ENCODE results near the gene SIPA1L3. TPM values are rescaled to one million over a fixed set of nuclear protein-coding genes. Genes with fewer than 3 reads are reported as not detected.
A peak's percentile ranks its signal among the peaks of the same experiment; 100 is the strongest.

SIPA1L3 gene
- total and polyA plus RNA-seq, 2 experiments from 2014 or later, result 13.7 to 23.3 TPM

DNA sequence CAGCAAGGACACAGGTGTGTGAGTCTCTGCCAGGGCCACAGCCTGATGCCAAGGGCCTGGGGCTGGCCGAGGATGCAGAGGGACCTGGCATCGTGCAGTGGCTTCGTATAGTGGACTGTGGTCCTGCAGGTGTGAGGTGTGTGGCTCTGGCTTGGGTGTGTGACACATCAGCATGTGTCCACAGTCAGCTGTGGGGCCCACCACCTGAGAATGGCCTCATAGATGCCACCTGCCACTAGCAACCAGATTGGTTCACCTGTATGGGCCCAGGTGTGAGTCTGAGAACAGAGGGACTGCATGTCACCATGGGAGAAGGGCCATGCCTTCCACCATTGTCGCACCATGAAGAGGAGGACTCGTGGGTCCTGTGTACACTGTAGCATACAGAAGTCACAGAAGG, 346.8 kb downstream of the SIPA1L3 start:
- DNase-seq (ENCODE audit: low spot score), result no peak
- TF ChIP-seq, protein P1, sequence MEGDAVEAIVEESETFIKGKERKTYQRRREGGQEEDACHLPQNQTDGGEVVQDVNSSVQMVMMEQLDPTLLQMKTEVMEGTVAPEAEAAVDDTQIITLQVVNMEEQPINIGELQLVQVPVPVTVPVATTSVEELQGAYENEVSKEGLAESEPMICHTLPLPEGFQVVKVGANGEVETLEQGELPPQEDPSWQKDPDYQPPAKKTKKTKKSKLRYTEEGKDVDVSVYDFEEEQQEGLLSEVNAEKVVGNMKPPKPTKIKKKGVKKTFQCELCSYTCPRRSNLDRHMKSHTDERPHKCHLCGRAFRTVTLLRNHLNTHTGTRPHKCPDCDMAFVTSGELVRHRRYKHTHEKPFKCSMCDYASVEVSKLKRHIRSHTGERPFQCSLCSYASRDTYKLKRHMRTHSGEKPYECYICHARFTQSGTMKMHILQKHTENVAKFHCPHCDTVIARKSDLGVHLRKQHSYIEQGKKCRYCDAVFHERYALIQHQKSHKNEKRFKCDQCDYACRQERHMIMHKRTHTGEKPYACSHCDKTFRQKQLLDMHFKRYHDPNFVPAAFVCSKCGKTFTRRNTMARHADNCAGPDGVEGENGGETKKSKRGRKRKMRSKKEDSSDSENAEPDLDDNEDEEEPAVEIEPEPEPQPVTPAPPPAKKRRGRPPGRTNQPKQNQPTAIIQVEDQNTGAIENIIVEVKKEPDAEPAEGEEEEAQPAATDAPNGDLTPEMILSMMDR (IDR thresholded peaks at IDR 0.05; ENCODE audit: poor library complexity), result no peak
- TF ChIP-seq EZH2 (IDR thresholded peaks at IDR 0.05; ENCODE audit: borderline replicate concordance), result no peak
- TF ChIP-seq EZH2phosphoT487 (IDR thresholded peaks at IDR 0.05; ENCODE audit: low read depth, severe bottlenecking, unreplicated experiment), result no peak
- Histone ChIP-seq H3K79me2 (peaks cover 15% of the 10 kb centered on the region), H3K4me3 (no peak overlapping the region), H3K27me3 (no peaks in the 10 kb centered on the region), H3K9me2 (replicated peaks; ENCODE audit: insufficient read depth) (no peaks in the 10 kb centered on the region), H3K4me1 (ENCODE audit: insufficient read depth) (peaks cover 56% of the 10 kb centered on the region), H4K20me1 (ENCODE audit: insufficient read depth, poor library complexity, severe bottlenecking) (no peaks in the 10 kb centered on the region), H3K9me3 (ENCODE audit: low read depth) (no peaks in the 10 kb centered on the region), H3K27ac (peak overlapping the region; percentile 97), H2AFZ (no peak overlapping the region), H3K4me2 (peak overlapping the region; percentile 71), H3K36me3 (replicated peaks; ENCODE audit: insufficient read depth, low read depth) (no peaks in the 10 kb centered on the region)
- WGBS (ENCODE audit: low lambda C conversion rate, missing lambda C conversion rate), result 93% methylated on average over 5 of the region's 5 CpGs

DNA sequence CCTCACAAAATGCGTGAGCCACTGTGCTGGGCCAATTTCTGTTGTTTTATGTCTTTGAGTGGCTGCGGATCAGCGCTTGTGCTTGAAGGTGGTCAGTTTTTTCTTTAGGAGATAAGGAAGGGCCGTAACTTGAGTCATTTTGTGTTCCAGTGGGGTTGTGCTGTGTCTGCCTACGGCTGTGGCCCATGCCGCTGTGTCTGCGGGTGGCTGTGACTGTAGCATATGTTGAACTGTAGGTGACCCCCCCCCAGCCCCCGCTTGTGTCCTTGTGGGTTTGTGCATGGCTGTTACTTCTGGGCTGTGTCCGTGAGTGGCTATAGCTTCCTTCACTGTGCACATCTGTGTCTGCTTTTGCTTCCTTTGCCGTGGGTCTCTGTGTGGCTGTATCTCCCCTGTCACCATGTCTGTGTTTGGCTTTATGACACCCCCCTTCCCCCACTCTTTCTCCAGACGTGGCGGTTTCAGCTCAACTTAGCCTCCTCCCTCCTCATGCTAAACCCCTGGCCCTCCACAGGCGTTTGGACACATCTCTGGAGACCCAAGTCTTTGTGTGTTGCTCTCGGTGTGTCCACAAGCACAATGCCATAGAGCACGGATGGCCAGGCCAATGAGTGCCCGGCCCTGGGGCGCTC, 348.5 kb downstream of the SIPA1L3 start:
- peak overlapping the region; percentile 48 for H3K4me3 ChIP-seq
- H3K27me3 ChIP-seq, result no peaks in the 10 kb centered on the region
- TF ChIP-seq EZH2phosphoT487 (IDR thresholded peaks at IDR 0.05; ENCODE audit: low read depth, severe bottlenecking, unreplicated experiment) (no peak), EZH2 (IDR thresholded peaks at IDR 0.05; ENCODE audit: borderline replicate concordance) (no peak)
- TF ChIP-seq, protein P1 (IDR thresholded peaks at IDR 0.05; ENCODE audit: poor library complexity), result no peak
- peak overlapping the region; percentile 94 for H3K4me2 ChIP-seq
- peaks cover 52% of the 10 kb centered on the region for H3K4me1 ChIP-seq (ENCODE audit: insufficient read depth)
- peak overlapping the region; percentile 97 for H3K27ac ChIP-seq
- no peaks in the 10 kb centered on the region for H3K9me2 ChIP-seq (replicated peaks; ENCODE audit: insufficient read depth)
- no peaks in the 10 kb centered on the region for H4K20me1 ChIP-seq (ENCODE audit: insufficient read depth, poor library complexity, severe bottlenecking)
- H2AFZ ChIP-seq, result peak overlapping the region; percentile 29
- H3K79me2 ChIP-seq, result peaks cover 15% of the 10 kb centered on the region
- H3K36me3 ChIP-seq (replicated peaks; ENCODE audit: insufficient read depth, low read depth), result no peaks in the 10 kb centered on the region
- DNase-seq (ENCODE audit: low spot score), result peak; percentile 56
- H3K9me3 ChIP-seq (ENCODE audit: low read depth), result no peaks in the 10 kb centered on the region
- 31% methylated on average over 17 of the region's 17 CpGs for WGBS (ENCODE audit: low lambda C conversion rate, missing lambda C conversion rate)

Small RNA genes within 50 kb of the gene (small RNA-seq; reads per million reads assigned to genes)
- not detected for gene RN7SL663P

Other genes starting within 250 kb of the SIPA1L3 start
- 4.7 and 4.8 TPM in 2 replicates for gene ZNF607, start 187.4 kb upstream of the SIPA1L3 start, total RNA-seq
- gene ZNF607, start 187.4 kb upstream of the SIPA1L3 start, polyA plus RNA-seq, result 2.3 and 2.8 TPM in 2 replicates
- gene ZNF573, start 127.6 kb upstream of the SIPA1L3 start, total RNA-seq, result 5.0 and 8.1 TPM in 2 replicates
- 4.4 and 9.2 TPM in 2 replicates for gene ZNF573, start 127.6 kb upstream of the SIPA1L3 start, polyA plus RNA-seq
- not detected in 2 replicates for gene WDR87, start 614 bp upstream of the SIPA1L3 start, total RNA-seq
- 0.11 TPM in 1 of 2 replicates, not detected in the other for gene WDR87, start 614 bp upstream of the SIPA1L3 start, polyA plus RNA-seq